ENCODE measurements around the gene RAP1GAP.

DNA sequence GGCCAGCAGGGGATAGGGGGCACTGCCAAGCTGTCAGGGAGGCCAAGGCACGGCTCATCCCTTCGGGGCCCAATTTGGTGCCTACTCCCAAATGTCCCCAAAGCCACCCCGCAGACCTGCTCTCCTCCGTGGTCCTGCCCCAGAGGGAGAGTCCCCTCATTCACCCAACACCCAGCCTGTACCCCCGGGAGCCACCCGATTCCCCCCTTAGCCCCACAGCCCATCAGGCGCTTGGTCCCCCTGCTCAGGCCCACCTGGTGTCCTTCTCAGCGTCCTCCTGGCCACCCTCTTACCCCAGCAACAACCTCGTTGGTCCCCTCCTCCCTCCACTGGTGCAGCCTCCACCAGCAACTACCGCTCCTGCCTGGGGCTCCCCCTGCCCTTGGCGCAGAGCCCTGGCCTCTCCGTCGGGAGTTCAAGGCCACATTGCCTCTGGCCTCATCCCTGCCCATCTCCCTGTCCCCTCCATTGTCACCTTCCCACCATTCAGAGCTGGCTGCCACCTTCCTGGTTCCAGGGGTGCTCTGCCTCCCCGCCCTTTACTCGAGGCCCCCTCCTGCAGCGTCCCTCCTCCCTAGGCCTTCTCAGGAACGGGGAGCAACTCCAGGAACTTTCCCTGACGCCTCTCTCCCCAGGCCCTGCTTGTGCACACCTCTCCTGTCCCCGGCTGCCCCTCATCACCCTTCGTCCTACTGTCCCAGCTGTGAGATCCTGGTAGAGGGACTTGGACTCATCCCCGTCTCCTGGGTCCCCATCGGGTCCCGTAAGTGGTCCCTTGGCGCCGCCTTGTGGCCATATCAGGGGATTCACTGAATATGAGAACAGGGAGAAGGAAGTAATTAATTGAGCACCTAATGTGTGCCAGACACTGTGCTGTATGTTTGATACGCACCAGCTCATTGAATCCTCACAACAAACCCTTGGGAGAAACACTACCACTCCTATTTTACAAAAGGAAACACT, 73.9 kb downstream of the RAP1GAP start:
- TF ChIP-seq, protein P1, sequence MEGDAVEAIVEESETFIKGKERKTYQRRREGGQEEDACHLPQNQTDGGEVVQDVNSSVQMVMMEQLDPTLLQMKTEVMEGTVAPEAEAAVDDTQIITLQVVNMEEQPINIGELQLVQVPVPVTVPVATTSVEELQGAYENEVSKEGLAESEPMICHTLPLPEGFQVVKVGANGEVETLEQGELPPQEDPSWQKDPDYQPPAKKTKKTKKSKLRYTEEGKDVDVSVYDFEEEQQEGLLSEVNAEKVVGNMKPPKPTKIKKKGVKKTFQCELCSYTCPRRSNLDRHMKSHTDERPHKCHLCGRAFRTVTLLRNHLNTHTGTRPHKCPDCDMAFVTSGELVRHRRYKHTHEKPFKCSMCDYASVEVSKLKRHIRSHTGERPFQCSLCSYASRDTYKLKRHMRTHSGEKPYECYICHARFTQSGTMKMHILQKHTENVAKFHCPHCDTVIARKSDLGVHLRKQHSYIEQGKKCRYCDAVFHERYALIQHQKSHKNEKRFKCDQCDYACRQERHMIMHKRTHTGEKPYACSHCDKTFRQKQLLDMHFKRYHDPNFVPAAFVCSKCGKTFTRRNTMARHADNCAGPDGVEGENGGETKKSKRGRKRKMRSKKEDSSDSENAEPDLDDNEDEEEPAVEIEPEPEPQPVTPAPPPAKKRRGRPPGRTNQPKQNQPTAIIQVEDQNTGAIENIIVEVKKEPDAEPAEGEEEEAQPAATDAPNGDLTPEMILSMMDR (IDR thresholded peaks at IDR 0.05): peak; percentile 30 to 47 (median 44)
- TF ChIP-seq POLR2A (IDR thresholded peaks at IDR 0.05) (no peak), POLR2AphosphoS5 (IDR thresholded peaks at IDR 0.05) (no peak)
